Putamen (tissue), 1 donor: ENCODE measurements around the gene PKNOX2.

Experiments
- DNase-seq: peaks from one replicate; pipeline ENCODE4 v3.0.0-alpha.2; 2016; ENCODE audit warnings: low spot score

The PKNOX2 gene

DNA sequence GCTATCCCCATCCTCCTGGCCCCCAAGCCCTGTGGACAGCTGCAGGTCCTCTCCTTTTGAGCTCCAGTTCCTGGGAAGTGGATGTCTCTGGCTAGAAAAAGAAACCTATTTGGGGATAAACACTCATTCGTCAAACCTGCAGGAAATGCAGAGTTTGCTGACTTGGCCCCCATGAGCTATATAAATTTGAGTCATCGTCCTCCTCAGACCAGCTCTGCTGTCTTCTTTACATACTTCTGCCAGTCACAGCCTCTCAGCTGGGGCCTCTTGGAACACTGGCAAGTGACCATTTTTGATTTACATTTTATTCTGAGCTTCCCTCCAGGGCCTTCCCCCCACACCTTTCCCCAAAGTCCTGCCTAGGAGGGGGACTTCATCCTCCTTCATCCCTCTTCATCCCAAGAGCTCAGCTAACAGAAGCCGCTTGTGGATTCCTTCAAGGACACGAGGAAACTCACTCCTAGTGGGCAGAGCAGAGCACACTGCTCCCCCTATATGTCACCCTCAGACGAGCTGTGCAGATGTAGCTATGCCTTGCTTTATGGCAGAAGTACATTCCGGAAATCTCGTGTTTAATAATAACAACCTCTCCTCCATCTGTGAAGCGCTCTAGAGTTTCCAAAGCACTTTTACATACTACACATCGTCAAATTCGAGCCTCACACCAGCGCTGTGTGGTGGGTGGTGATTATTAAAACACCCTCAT lies 199.7 kb downstream of the PKNOX2 start:
- DNase-seq: no peak

DNA sequence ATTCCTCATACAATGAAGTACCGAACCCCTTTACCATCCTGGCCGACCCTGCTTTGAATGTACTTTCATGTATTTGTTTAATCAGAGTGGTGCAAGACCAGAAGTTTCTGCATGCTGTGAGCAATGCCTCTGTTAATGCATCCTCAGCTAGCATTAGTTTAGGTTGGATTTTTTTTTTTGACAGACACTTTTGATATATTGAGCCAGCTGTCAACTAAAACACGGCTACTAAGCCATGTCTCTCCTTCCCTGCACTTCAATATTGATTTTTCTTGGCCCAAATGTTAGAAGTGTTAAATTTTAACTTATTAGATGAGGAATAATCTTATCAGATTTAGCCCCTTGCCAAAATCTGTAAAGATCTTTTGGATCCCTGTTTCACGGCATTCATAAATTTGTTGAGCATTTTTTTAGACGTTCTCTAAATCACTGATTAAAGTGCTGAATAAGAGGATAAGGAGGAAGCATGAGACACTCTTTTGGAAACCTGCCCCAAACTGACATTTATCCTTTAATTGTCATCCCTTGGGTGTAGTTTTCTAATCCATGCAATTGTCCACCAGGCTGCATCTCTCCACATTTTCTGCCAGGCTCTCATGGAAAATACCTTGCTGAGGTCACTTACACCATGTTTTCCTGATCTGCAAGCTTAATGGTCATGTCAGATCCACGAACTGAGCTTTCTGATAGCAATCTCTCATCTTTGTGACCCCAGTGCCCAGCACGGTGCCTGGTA lies 200.8 kb downstream of the PKNOX2 start:
- no peak for DNase-seq

DNA sequence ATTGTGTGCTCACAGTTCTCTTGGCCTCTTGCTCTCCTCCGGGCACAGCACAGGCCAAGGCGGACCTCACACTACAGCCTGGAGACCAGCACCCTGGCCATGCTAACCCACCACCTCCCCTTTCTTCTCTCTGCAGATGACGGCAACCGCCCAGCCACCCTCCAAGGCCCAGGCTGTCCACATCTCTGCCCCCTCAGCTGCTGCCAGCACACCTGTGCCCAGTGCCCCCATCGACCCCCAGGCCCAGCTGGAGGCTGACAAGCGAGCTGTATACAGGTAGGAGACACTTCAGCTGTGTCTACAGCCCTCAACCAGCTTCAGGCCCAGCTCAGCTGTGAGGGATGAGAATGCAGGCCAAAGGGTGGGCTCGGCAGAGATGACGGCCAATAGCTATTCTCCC lies 203.2 kb downstream of the PKNOX2 start:
- DNase-seq: no peak

DNA sequence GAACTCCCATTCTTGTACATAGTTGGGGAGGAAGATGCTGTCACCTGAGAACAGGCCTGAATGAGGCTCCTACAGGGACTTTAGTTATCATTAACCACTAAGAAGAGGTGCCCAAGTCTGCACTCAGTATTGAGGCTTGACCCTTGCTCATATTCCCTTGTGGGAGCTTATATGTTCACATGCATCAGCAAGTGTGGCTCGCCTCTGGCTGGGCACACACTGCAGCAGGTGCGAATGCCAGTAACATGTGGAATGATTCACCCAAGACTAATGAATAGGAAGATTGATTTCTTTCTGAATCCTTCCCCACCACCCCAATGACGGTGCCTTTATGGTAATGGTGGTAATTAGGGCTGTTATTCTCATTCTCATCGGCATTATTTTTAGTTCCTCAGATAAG lies 204.2 kb downstream of the PKNOX2 start:
- DNase-seq: no peak

DNA sequence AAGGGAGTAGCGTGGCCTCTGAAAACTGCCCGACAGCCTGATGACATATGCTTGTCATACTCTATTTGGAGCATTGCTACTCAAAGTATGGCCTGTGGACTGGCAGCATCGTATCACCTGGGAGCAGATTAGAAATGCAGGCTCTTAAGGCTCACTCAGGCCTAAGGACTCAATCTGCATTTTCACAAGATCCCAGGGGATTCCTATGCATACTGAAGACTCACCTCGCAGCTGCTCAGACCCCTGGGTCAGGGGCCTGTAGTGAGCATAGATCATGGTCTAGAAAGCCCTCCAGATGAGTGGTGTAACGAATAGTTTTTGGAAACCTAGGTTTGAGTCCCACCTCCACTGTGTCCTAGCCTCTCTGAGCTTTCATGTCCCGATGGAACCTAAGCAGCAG lies 205.3 kb downstream of the PKNOX2 start:
- no peak for DNase-seq

DNA sequence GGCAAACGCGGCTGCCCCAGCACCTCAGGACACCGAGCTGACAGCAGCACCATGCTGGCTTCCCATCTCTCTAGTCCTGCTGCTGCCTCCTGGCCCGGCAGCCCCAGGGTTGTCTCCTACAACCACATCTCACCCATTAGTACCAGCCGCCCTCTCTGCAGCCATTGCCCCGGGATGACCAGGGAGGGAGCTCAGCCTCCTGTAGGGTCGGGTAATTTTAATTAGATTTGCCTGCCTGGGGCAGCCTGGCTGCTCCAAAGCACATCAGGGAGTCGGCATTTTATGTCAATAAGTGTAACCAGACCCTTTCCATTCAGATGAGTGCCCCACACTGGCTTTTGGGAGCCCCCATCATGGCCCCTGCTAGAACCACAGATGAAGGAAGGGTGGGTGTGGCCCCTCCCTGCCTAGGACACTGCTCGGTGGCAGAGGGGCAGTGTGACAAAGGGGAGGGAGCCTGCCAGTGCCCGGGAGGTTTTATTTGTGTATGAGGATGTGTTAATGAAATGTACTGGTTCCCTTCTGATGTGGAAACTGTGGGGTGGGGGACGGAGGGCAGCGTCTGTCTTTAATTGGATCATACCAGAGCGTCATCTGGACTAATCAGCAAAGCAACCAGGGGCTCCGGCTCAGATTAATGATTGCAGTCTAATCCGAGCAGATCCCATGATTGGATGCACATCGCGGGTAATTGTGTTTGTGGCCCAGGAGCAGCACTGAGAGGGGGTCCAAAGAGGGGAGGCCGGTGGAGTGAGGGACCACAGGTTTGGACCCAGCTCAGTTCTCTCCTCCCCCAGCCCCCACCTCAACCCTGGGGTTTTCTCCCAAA lies 206.2 kb downstream of the PKNOX2 start:
- DNase-seq: no peak

DNA sequence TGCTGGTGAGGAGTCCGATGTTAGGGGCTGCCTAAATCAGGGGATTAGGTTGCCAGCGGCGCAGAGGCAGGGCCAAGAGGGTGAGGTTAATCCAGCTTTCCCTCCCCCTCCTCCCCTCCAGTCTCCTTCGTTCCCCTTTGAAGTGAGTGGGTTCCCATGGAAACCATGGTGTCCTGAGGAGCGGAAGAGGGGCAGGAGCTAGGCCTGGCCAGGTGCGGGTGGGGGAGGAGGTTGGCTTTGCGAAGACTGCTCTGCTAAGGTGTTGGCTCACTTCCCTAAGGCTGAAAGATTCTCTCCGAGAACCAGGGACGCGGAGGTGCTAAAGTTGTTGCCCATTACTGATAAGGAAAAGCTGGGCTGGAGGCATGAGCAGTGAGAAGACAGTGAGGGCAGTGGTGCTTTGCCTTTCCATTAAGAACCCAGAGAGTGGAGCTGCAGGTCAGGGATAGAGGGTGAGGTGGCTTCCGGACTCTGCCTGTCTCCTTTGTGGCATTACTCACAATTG lies 206.9 kb downstream of the PKNOX2 start:
- DNase-seq: no peak

DNA sequence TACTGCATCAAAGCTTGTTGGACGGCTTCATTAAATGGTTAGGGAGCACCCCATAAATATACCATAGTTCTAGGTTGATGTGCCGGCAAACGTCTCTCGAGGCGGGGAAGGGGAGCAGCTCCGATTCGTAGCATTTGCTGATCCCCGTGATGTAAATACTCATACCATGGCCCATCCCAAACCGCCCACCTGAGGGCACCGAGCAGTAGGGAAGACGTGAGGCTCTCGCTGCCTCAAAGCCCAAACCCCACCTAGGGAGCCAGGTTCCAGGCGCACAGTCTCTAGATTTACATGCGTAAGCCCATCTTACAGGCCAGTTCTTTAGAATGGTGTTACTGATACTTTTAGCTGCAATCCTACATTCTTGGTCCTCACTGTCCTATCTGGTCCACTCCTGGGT lies 207.5 kb downstream of the PKNOX2 start:
- DNase-seq: no peak

DNA sequence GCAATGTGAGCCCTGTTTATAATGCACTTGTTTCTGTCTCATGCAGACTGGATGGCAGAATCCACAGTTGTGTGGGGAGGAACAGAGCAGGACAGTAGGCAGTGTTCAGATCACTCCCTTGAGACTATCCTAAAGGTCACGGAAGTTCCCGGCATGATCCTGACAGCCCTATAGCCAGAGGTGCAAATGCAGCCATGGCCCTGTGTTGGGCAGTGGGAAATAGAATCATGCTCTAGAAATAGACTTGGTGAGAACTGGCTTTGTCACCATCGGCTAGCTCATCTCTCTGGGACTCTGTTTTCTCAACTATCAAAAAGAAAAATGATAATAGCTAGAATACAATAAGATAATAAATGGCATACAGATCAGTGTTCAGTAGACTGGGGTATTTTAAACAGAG lies 208.4 kb downstream of the PKNOX2 start:
- no peak for DNase-seq

DNA sequence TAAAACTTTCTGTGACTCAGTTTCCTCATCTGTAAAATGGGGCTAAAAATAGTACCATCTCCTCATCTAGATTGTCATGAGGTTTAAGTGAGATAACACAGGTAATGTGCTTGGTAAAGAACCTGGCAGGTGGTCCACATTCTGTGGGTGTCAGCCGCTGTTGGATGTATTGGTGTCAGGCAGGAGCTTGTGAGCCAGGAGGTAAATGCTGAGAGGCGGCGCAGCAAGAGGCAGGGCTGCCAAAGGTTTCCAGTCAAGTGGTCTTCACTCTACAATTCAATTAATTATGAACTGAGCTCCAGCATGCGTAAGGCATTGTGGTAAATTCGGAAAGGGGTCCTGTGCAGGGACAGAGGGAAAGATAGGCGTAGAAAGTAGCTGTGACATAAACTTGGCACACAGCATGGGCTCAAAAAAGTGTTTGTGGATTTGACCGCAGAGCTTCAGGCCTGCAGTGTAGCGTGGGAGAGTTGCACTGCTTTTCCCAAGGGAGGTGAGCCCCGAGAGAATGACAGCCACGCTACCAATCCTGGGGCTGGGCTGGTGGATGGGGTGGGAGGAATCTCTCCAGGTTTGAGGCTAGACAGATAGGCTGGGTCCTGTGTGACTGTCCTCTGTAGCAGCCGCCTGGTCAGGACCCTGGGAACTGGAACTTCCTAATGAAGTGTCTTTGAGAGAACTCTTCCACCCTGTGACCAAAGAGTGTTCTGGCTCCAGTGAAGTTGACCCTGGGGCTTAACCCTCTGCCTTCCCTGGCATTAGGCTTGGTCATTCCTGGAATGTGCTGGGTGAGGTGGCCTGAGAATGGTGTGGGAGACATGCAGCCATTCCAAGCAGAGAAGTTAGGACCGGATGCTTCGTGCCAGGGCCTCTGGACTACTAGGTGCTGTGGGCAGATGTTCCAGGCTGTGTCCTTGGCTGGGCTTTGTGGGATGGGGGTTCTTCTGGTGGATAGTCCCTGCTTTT lies 209.2 kb downstream of the PKNOX2 start:
- DNase-seq: no peak

DNA sequence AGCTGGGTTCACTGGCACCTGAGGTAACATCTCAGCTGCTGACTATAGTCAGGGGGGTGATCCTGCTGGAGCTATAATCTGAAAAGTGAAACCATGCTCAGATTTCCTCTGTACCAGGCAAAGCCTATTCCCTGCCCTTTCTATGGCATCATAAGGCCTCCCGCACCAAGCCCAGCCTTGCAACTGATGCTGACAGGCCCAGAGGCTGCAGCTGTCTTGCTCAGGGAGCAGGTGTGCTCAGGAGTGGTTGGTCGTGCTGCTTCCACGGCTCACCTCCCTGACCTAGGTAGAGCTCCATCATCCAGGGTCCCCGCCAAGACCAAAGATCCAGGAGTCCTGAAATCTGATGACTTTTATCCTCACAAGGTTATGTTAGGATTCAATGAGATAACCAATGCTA lies 209.8 kb downstream of the PKNOX2 start:
- DNase-seq: no peak

DNA sequence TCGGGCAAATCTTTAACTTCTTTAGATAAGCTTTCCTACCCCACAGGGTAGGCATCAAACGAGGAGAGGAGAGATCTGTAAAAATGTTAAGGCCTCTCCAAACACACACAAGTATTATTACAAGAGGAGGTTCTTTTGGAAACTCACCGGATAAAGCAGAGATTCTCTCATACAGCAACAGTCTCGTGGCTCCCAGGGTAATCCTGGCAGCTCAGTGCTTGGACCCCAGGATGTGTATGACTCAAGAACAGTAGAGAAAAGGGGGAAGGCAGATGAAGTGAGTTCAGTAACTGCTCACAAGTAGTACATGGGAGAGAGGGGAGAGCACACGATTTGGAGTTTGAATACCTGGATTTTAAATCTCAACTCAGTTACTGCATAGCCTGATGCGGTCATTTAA lies 210.6 kb downstream of the PKNOX2 start:
- DNase-seq: no peak

DNA sequence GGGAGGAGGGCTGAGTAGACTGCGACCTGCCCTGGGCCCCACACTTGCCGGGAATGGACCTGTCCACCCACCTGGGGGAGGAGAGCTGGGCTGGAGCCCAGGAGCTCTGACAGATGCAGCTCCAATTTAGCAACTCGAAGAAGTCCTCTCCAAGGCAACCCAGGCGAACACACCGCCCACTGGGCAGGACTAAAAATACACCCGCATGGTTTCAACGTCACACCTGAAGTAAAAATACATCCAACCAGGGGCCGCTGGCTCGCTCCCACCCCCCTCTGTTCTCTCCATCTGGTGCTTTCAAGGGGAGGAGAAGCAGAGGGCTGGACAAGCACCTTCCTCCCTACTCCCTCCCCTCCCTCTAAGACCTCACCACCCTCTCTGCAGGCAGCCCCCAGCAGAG lies 211.6 kb downstream of the PKNOX2 start:
- peak; percentile 68 for DNase-seq

DNA sequence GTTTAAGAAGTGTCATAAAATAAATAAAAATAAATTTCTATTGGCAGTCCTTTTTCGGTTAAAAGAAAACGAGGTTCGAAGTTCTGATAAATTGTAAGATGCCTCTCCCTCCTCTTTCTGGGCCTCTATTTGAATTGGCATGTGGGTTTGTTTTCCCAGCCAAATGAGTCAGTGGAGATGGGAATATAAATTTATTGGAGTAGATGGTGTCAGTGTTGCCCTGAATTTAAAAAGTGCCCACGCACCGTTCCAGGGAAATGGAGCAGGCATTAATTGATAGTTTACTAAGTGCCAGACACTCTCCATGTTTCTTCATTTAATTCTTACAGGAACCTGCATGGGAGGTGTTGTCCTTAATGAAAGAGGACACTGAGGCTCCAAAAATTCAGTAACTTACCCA lies 212.3 kb downstream of the PKNOX2 start:
- peak; percentile 60 for DNase-seq

DNA sequence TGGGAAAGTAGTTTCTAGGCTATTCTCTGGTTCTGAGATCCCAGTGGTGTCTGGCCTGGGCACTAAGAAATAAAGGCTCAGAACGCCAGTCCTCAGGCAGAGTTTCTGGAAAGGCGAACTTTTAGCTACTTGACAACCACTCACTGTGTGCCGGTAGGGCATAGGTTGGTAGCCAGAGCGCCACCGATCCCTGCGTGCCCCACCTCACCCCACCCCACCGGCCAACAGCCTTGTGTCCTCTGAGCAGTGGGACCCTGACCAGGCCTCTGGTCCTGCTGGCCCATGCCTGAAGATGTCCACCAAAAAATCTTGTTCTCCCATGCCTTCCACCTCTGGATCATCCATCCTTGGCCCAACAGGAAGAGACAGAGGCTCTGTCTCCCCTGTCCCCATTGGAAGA lies 213.5 kb downstream of the PKNOX2 start:
- no peak for DNase-seq

DNA sequence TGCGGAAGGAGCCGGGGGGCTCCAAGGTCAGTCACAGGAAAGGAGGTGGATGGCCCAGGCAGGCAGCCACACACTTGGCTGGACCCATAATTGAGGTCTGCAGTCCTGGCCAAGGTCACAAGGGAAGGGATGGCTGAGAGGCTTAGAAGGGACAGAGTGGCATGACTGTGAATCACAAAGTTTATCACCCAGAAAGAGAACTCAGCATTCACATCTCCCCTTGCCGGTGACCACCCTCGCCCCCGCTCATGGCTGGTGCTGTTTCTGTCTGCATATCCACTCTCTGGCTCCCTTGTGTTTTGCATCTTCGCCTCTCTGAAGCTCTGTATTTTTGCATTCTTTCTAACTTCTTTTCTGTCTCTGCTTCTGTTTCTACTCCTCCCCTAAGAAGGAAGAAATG lies 214.0 kb downstream of the PKNOX2 start:
- DNase-seq: no peak

DNA sequence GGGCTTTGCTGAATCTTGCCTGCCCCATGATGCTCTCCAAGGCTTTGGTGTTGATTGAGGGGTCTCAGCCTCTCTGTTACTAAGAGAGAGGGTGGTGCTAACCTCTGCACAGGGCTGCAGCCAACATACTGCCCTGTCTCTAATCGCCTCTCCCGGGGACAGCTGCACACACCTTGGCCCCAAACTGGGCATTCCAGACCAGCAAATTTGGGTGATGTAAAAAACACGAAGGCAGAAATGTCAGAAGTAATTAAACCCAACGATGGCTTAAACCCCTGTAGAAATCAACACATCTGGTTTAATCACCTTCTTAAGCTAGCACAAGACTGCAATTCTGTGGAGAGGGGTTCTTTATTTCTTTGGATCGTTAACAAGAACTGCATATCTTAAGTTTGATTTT lies 215.0 kb downstream of the PKNOX2 start:
- no peak for DNase-seq

DNA sequence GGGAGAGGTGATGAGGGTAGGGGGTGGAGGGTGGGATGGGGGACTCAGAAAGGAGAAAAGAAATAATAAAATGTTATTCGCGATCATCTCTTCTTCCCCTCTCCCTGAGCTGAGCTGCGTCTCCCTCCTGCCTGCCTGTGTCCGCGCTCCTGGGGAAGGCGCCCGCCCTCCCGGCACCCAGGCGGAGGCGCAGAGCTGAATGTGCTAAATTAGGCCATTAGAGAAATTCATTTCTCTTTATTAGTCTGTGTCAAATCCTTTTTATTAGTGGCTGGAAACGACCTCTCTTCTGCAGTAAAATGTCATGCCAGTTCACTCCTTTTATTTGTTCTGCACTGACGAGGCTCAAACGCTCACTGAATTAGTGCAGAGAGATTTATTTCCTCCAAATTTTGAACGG lies 215.4 kb downstream of the PKNOX2 start:
- DNase-seq: peak; percentile 44

DNA sequence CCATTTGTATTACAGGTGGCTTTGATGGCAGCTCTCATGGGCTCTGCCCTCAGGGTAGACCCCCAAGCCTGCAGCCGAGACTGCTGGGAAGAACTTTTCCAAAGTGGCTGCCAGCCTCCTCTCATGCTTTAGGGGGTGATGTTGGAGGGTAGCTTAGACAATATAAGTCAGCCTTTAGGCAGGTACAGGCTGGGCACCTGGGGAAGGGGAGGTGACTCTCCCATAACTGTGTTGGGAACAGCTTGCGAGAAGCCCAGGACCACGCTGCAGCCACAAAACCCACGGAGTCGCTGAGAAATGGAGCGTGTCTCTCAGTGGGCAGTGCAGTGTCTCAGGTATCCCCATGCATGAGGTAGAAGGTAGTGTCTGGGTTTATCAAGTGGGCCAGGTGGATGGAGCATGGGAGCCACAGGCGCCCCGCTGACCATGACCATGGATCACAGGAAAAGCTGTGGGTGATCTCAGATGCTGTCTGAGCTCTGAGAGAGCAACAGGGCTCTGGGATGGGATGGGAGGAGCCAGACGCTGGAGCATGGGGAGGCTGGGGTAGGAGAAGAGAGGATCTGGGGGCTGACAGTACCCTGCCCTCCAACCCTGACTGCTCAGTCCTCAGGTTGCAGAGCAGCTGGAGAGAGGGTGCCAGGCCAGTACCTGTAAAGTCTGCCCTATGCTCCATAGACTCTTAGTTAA lies 216.3 kb downstream of the PKNOX2 start:
- no peak for DNase-seq

DNA sequence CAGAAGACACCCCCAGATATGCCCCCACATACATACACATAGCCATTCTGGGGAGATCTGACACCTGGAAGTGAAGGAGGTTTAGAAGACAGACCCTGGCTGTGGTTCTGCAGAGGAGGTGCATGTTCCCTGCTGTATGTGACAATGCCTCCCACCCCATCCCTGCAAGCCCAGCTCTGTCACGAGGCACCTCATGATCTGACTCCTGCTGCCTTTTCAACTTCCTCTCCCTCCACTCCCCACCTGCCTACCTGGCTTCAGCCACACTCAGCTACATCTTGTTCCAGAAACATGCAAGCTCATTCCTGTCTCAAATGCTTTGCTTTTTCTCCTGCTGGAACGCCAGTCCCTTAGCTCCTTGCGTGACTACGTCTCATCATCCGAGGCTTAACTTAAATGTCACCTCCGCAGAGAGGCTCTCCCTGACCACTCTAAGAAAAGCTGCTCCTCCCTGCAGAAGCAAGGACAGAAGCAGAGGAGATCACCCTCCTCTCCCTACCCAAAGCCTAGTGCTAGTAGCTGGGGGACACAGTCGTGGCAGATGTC lies 217.0 kb downstream of the PKNOX2 start:
- DNase-seq: peak; percentile 75

DNA sequence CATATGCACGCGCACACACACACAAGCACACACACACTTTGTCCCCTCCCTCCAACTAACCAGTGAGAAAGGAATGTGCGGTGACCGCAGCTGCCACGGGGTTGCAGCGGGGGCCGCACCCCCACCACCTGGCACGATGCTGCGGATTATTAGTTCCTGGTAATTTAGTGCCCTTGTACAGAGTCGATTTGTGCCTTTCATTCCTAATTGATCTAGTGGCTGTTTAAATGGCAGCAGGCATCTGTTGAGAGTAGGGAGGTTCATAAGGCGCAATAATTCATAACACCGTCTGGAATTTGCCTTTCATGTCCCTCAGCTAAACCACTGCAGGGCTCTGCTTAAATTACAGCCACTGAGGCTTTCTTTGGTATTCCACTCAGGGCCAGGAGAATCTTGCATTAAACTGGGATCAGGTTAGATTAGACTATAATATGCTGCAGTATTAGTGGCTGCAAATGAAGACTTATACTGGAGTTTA lies 217.8 kb downstream of the PKNOX2 start:
- no peak for DNase-seq
